GM23338 (cell line): ENCODE measurements around the gene TNFAIP6. TPM values are rescaled to one million over a fixed set of nuclear protein-coding genes. Genes with fewer than 3 reads are reported as not detected.

Experiments
- ATAC-seq: fragments of 200-7000 bp; cut with Tn5 transposase; 3 replicates; pipeline ENCODE4 v1.9.1; 2020
- DNase-seq: peaks from one replicate; pipeline ENCODE4 v3.0.0-alpha.2; 2015; ENCODE audit warnings: low spot score
- H2AFZ ChIP-seq: fragments of 200-600 bp; sonication (generic); 2 replicates; pipeline ENCODE4 v1.8.0; 2016; ENCODE audit warnings: antibody characterized with exemption, mild to moderate bottlenecking, moderate library complexity
- H3F3A ChIP-seq: fragments of 200-600 bp; sonication (generic); replicated peaks from 2 replicates; pipeline ENCODE4 v1.8.0; 2017; ENCODE audit warnings: antibody characterized with exemption, mixed run types, low read depth
- H3K27ac ChIP-seq: fragments of 200-600 bp; sonication (generic); 2 replicates; pipeline ENCODE4 v1.6.1; 2016; ENCODE audit warnings: low read depth
- H3K27me3 ChIP-seq: fragments of 200-600 bp; sonication (generic); 2 replicates; pipeline ENCODE4 v1.8.0; 2016; ENCODE audit warnings: mild to moderate bottlenecking, mixed run types, moderate library complexity; ENCODE audit not compliant: insufficient read depth
- H3K36me3 ChIP-seq: fragments of 200-600 bp; sonication (generic); 2 replicates; pipeline ENCODE4 v1.8.0; 2016; ENCODE audit warnings: mild to moderate bottlenecking; ENCODE audit not compliant: insufficient read depth
- H3K4me1 ChIP-seq: fragments of 200-600 bp; sonication (generic); 2 replicates; pipeline ENCODE4 v1.8.0; 2016; ENCODE audit warnings: mild to moderate bottlenecking, moderate library complexity; ENCODE audit not compliant: insufficient read depth
- H3K4me2 ChIP-seq: fragments of 200-600 bp; sonication (generic); 2 replicates; pipeline ENCODE4 v1.7.1; 2017; ENCODE audit warnings: mixed run types
- H3K4me3 ChIP-seq: fragments of 200-600 bp; sonication (generic); 2 replicates; pipeline ENCODE4 v1.6.1; 2016; ENCODE audit warnings: mixed run types
- H3K79me2 ChIP-seq: fragments of 200-600 bp; sonication (generic); replicated peaks from 2 replicates; pipeline ENCODE4 v1.8.0; 2017; ENCODE audit warnings: mild to moderate bottlenecking; ENCODE audit not compliant: insufficient read depth
- H3K9me2 ChIP-seq: fragments of 200-600 bp; sonication (generic); 2 replicates; pipeline ENCODE4 v1.8.0; 2017; ENCODE audit not compliant: insufficient read depth
- H4K20me1 ChIP-seq: fragments of 200-600 bp; sonication (generic); replicated peaks from 2 replicates; pipeline ENCODE4 v1.8.0; 2017; ENCODE audit warnings: mild to moderate bottlenecking; ENCODE audit not compliant: insufficient read depth
- H3K27ac Mint-ChIP-seq: 2 replicates; pipeline ENCODE4 v1.8.0; 2020; ENCODE audit warnings: inconsistent platforms, mild to moderate bottlenecking, moderate library complexity, mixed read lengths
- H3K27me3 Mint-ChIP-seq: 3 replicates; pipeline ENCODE4 v1.8.0; 2022; ENCODE audit warnings: low read depth, mild to moderate bottlenecking, moderate library complexity, mixed read lengths, inconsistent platforms; ENCODE audit not compliant: insufficient read depth, poor library complexity
- H3K36me3 Mint-ChIP-seq: 3 replicates; pipeline ENCODE4 v1.8.0; 2021; ENCODE audit warnings: low read depth, mild to moderate bottlenecking, inconsistent platforms, moderate library complexity, mixed read lengths
- H3K4me1 Mint-ChIP-seq: 3 replicates; pipeline ENCODE4 v1.8.0; 2020; ENCODE audit warnings: mild to moderate bottlenecking, inconsistent platforms, mixed read lengths
- H3K4me3 Mint-ChIP-seq: 3 replicates; pipeline ENCODE4 v1.8.0; 2021; ENCODE audit warnings: moderate library complexity, mild to moderate bottlenecking, inconsistent platforms, mixed read lengths
- H3K9me3 Mint-ChIP-seq: 3 replicates; pipeline ENCODE4 v1.8.0; 2020; ENCODE audit warnings: moderate library complexity, mild to moderate bottlenecking, inconsistent platforms, mixed read lengths
- CREB1 ChIP-seq: fragments of 250-450 bp; sonication (Bioruptor Pico); IDR thresholded peaks from 2 replicates; pipeline ENCODE4 v1.5.0; 2020; ENCODE audit warnings: low read depth, mild to moderate bottlenecking, moderate library complexity
- EZH2 ChIP-seq: fragments of 200-600 bp; sonication (generic); IDR thresholded peaks from one replicate; pipeline ENCODE4 v1.8.0; 2017; ENCODE audit warnings: antibody characterized with exemption, mild to moderate bottlenecking, low read depth; ENCODE audit not compliant: unreplicated experiment
- EZH2phosphoT487 ChIP-seq: fragments of 200-600 bp; sonication (generic); IDR thresholded peaks from one replicate; pipeline ENCODE4 v1.8.1; 2018; ENCODE audit warnings: antibody characterized with exemption; ENCODE audit not compliant: unreplicated experiment
- JUNB ChIP-seq: IDR thresholded peaks from one replicate; pipeline ENCODE4 v1.6.1; 2016; ENCODE audit warnings: antibody characterized with exemption; ENCODE audit not compliant: unreplicated experiment
- NANOG ChIP-seq: IDR thresholded peaks from 2 replicates; pipeline ENCODE4 v1.6.1; 2016; ENCODE audit warnings: antibody characterized with exemption, borderline replicate concordance
- POLR2AphosphoS5 ChIP-seq: IDR thresholded peaks from 2 replicates; pipeline ENCODE4 v1.6.1; 2016; ENCODE audit warnings: antibody characterized with exemption, low read depth
- STAT1 ChIP-seq: IDR thresholded peaks from one replicate; pipeline ENCODE4 v1.6.1; 2016; ENCODE audit warnings: antibody characterized with exemption; ENCODE audit not compliant: unreplicated experiment
- ZNF114 ChIP-seq: fragments of 250-450 bp; sonication (Bioruptor Pico); IDR thresholded peaks from 2 replicates; pipeline ENCODE4 v1.5.0; 2020; ENCODE audit warnings: mild to moderate bottlenecking, moderate library complexity
- ZNF331 ChIP-seq: fragments of 250-450 bp; sonication (Bioruptor Pico); IDR thresholded peaks from 2 replicates; pipeline ENCODE4 v1.5.0; 2020; ENCODE audit warnings: low read depth, mild to moderate bottlenecking, moderate library complexity
- polyA plus RNA-seq: library from polyadenylated mRNA; unstranded; fragments of >200 nt; fragmentation: Nextera tagmentation; extraction: Ambion mirVana; gene quantifications from 2 replicates; pipeline ENCODE4 v1.2.1, GENCODE V29; 2016
- total RNA-seq: library from RNA; depleted of rRNA; stranded (reverse); fragments of >200 nt; shearing (Covaris generic); gene quantifications from 2 replicates; pipeline ENCODE4 v1.2.3, GENCODE V29; 2014
- TF ChIP-seq, protein P1 (sequence below): IDR thresholded peaks from one replicate; pipeline ENCODE4 v1.6.1; 2018; ENCODE audit warnings: antibody characterized with exemption; ENCODE audit not compliant: unreplicated experiment
- TF ChIP-seq, protein P2 (sequence below): IDR thresholded peaks from 2 replicates; pipeline ENCODE4 v1.6.1; 2016; ENCODE audit warnings: antibody characterized with exemption
- TF ChIP-seq, protein P3 (sequence below): fragments of 250-450 bp; sonication (Bioruptor Pico); IDR thresholded peaks from 2 replicates; pipeline ENCODE4 v1.5.0; 2020; ENCODE audit warnings: mild to moderate bottlenecking, moderate library complexity
- TF ChIP-seq, protein P4 (sequence below), 2 experiments: fragments of 200-600 bp in 1 of 2; sonication (generic) in 1 of 2; conservative IDR thresholded peaks; 2 replicates each; pipeline versions ENCODE4 v1.5.1 to v1.6.1; 2016 to 2017; ENCODE audit warnings: antibody characterized with exemption in 2 of 2, low read depth in 2 of 2, mild to moderate bottlenecking in 2 of 2, moderate library complexity in 1 of 2

Gene TNFAIP6
- total and polyA plus RNA-seq, 2 experiments from 2014 or later = 2.9 to 6.1 TPM

DNA sequence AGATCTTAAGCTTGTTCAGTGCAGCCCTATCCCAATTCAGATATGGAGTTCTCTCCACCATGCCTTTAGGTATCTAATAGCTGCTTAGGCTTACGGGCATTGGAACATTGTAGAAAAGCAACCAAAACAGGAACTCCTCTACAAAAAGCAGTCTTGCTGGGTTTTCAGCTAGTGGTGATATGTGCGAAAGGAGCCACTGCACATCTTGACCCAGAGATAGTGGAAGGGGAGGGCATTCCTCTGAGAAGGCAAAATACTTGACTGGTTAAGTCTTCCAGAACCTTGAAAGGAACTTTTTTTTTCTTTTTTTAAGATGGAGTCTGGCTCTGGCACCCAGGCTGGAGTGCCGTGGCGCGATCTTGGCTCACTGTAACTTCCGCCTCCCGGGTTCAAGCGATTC lies 2.6 kb upstream of the TNFAIP6 start:
- H3K4me2 ChIP-seq = no peak overlapping the region
- H3K27me3 ChIP-seq = no peaks in the 10 kb centered on the region
- H3K4me3 ChIP-seq = no peak overlapping the region
- Mint-ChIP-seq H3K4me3 (no peak overlapping the region), H3K27ac (no peak overlapping the region), H3K9me3 (no peaks in the 10 kb centered on the region), H3K4me1 (peaks cover 34% of the 10 kb centered on the region), H3K36me3 (no peaks in the 10 kb centered on the region), H3K27me3 (peaks cover 5% of the 10 kb centered on the region)
- no peak overlapping the region for H3K27ac ChIP-seq
- no peak for ATAC-seq
- DNase-seq = no peak
- H2AFZ ChIP-seq = no peak overlapping the region
- H3F3A ChIP-seq = no peaks in the 10 kb centered on the region
- no peaks in the 10 kb centered on the region for H3K79me2 ChIP-seq
- no peak for TF ChIP-seq JUNB
- TF ChIP-seq EZH2phosphoT487 = no peak
- no peak for TF ChIP-seq EZH2
- TF ChIP-seq, protein P1, sequence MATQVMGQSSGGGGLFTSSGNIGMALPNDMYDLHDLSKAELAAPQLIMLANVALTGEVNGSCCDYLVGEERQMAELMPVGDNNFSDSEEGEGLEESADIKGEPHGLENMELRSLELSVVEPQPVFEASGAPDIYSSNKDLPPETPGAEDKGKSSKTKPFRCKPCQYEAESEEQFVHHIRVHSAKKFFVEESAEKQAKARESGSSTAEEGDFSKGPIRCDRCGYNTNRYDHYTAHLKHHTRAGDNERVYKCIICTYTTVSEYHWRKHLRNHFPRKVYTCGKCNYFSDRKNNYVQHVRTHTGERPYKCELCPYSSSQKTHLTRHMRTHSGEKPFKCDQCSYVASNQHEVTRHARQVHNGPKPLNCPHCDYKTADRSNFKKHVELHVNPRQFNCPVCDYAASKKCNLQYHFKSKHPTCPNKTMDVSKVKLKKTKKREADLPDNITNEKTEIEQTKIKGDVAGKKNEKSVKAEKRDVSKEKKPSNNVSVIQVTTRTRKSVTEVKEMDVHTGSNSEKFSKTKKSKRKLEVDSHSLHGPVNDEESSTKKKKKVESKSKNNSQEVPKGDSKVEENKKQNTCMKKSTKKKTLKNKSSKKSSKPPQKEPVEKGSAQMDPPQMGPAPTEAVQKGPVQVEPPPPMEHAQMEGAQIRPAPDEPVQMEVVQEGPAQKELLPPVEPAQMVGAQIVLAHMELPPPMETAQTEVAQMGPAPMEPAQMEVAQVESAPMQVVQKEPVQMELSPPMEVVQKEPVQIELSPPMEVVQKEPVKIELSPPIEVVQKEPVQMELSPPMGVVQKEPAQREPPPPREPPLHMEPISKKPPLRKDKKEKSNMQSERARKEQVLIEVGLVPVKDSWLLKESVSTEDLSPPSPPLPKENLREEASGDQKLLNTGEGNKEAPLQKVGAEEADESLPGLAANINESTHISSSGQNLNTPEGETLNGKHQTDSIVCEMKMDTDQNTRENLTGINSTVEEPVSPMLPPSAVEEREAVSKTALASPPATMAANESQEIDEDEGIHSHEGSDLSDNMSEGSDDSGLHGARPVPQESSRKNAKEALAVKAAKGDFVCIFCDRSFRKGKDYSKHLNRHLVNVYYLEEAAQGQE = no peak
- TF ChIP-seq, protein P2, sequence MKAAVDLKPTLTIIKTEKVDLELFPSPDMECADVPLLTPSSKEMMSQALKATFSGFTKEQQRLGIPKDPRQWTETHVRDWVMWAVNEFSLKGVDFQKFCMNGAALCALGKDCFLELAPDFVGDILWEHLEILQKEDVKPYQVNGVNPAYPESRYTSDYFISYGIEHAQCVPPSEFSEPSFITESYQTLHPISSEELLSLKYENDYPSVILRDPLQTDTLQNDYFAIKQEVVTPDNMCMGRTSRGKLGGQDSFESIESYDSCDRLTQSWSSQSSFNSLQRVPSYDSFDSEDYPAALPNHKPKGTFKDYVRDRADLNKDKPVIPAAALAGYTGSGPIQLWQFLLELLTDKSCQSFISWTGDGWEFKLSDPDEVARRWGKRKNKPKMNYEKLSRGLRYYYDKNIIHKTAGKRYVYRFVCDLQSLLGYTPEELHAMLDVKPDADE = no peak
- no peak for TF ChIP-seq CREB1 (CRISPR knock-in tag)
- TF ChIP-seq STAT1 = no peak
- TF ChIP-seq, protein P3, sequence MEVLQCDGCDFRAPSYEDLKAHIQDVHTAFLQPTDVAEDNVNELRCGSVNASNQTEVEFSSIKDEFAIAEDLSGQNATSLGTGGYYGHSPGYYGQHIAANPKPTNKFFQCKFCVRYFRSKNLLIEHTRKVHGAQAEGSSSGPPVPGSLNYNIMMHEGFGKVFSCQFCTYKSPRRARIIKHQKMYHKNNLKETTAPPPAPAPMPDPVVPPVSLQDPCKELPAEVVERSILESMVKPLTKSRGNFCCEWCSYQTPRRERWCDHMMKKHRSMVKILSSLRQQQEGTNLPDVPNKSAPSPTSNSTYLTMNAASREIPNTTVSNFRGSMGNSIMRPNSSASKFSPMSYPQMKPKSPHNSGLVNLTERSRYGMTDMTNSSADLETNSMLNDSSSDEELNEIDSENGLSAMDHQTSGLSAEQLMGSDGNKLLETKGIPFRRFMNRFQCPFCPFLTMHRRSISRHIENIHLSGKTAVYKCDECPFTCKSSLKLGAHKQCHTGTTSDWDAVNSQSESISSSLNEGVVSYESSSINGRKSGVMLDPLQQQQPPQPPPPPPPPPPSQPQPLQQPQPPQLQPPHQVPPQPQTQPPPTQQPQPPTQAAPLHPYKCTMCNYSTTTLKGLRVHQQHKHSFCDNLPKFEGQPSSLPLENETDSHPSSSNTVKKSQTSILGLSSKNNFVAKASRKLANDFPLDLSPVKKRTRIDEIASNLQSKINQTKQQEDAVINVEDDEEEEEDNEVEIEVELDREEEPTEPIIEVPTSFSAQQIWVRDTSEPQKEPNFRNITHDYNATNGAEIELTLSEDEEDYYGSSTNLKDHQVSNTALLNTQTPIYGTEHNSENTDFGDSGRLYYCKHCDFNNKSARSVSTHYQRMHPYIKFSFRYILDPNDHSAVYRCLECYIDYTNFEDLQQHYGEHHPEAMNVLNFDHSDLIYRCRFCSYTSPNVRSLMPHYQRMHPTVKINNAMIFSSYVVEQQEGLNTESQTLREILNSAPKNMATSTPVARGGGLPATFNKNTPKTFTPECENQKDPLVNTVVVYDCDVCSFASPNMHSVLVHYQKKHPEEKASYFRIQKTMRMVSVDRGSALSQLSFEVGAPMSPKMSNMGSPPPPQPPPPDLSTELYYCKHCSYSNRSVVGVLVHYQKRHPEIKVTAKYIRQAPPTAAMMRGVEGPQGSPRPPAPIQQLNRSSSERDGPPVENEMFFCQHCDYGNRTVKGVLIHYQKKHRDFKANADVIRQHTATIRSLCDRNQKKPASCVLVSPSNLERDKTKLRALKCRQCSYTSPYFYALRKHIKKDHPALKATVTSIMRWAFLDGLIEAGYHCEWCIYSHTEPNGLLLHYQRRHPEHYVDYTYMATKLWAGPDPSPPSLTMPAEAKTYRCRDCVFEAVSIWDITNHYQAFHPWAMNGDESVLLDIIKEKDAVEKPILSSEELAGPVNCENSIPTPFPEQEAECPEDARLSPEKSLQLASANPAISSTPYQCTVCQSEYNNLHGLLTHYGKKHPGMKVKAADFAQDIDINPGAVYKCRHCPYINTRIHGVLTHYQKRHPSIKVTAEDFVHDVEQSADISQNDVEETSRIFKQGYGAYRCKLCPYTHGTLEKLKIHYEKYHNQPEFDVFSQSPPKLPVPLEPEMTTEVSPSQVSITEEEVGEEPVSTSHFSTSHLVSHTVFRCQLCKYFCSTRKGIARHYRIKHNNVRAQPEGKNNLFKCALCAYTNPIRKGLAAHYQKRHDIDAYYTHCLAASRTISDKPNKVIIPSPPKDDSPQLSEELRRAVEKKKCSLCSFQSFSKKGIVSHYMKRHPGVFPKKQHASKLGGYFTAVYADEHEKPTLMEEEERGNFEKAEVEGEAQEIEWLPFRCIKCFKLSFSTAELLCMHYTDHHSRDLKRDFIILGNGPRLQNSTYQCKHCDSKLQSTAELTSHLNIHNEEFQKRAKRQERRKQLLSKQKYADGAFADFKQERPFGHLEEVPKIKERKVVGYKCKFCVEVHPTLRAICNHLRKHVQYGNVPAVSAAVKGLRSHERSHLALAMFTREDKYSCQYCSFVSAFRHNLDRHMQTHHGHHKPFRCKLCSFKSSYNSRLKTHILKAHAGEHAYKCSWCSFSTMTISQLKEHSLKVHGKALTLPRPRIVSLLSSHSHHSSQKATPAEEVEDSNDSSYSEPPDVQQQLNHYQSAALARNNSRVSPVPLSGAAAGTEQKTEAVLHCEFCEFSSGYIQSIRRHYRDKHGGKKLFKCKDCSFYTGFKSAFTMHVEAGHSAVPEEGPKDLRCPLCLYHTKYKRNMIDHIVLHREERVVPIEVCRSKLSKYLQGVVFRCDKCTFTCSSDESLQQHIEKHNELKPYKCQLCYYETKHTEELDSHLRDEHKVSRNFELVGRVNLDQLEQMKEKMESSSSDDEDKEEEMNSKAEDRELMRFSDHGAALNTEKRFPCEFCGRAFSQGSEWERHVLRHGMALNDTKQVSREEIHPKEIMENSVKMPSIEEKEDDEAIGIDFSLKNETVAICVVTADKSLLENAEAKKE (CRISPR knock-in tag) = no peak
- no peak for TF ChIP-seq ZNF331 (CRISPR knock-in tag)
- no peak for TF ChIP-seq ZNF114 (CRISPR knock-in tag)
- TF ChIP-seq NANOG = no peak
- TF ChIP-seq, protein P4, sequence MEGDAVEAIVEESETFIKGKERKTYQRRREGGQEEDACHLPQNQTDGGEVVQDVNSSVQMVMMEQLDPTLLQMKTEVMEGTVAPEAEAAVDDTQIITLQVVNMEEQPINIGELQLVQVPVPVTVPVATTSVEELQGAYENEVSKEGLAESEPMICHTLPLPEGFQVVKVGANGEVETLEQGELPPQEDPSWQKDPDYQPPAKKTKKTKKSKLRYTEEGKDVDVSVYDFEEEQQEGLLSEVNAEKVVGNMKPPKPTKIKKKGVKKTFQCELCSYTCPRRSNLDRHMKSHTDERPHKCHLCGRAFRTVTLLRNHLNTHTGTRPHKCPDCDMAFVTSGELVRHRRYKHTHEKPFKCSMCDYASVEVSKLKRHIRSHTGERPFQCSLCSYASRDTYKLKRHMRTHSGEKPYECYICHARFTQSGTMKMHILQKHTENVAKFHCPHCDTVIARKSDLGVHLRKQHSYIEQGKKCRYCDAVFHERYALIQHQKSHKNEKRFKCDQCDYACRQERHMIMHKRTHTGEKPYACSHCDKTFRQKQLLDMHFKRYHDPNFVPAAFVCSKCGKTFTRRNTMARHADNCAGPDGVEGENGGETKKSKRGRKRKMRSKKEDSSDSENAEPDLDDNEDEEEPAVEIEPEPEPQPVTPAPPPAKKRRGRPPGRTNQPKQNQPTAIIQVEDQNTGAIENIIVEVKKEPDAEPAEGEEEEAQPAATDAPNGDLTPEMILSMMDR (conservative IDR thresholded peaks at IDR 0.05; ENCODE audit: low read depth in 2 of 2) = no peak
- no peak for TF ChIP-seq POLR2AphosphoS5
- H3K4me1 ChIP-seq = peaks cover 36% of the 10 kb centered on the region
- H4K20me1 ChIP-seq = no peaks in the 10 kb centered on the region
- H3K36me3 ChIP-seq = no peaks in the 10 kb centered on the region
- H3K9me2 ChIP-seq = no peaks in the 10 kb centered on the region
